Inferior parietal cortex (tissue), 1 donor: ENCODE results near the gene PDGFC.

ENCODE experiments used
- DNase-seq: peaks from one replicate; pipeline ENCODE4 v3.0.0-alpha.2; 2016; ENCODE audit errors: extremely low spot score

PDGFC gene

DNA sequence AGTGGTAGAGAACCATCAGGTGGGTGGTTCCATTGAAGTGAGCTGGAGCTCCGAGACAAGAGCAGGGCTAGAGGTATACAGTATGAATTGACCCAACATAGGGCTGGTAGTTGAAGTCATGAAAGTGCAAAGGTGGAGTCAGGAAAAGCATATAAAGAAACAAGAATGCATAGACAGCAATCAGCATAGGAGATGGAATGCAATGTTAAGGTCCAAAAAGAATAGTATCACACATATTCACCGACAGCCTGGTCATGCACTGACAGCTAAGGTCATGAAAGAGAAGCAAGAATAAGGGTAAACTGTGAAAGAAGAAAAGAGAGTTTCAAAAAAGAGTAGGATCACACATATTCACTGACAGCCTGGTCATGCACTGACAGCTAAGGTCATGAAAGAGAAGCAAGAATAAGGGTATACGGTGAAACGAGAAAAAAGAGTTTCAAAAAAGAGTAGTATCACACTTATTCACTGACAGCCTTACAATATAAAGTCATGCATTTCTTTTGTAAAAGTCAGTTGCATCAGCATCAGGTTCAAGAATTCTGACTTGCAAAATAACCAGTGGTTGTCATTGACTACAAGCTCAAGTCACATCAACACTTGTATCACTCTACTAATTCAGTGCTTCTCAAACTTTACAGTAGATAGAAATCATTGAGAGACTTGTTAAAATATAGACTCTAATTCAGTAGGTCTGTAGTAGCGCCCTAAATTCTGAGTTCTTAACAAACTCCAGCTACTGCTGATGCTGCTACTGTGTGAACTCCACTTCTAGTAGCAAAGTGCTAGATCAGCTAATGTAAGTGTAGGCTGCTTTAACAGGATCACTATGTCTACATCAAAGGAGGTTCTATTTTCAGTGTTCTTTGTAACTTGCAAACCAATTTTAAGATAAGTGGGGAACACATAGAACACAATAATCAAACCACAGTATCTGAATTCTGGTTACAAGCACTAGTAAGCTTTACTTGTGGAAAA lies 221.9 kb downstream of the PDGFC start:
- DNase-seq, result no peak

DNA sequence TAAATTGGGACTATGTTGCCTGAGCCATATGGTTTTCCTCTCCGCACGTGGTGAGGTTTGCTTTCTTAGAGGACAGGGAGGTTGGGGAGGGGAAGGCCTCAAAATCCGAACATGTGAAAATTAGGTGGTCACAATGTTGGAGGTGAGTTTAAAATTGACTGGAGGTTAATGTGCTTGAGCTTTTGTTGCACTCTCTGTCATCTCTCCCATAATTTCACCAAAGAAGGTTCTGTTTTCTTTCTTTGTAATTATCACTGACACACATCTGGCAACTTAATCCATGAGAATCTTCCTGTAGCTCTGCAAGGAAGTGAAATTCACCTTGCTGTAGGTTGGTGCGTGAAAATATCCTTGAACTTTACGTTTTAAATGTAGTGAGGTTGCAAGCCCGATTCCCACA lies 225.5 kb downstream of the PDGFC start:
- no peak for DNase-seq

DNA sequence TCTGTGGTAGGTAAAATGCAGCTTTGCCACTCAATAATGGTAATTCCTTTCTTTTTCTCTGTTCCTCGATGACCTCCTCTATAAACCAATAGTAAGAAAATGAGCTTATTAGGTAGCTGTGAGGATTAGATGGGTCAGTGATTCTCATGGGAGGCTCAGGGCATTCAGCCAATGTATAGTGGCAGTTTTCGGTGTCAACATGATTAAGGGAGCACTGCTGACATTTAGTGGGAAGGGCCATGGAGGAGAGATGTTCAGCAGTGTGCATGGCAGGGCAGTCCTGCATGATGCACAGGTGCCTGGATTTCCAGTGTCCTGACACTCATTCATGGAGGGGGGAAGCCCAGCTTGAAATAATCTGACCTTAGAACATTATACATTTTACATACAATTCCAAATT lies 232.8 kb downstream of the PDGFC start:
- no peak for DNase-seq

DNA sequence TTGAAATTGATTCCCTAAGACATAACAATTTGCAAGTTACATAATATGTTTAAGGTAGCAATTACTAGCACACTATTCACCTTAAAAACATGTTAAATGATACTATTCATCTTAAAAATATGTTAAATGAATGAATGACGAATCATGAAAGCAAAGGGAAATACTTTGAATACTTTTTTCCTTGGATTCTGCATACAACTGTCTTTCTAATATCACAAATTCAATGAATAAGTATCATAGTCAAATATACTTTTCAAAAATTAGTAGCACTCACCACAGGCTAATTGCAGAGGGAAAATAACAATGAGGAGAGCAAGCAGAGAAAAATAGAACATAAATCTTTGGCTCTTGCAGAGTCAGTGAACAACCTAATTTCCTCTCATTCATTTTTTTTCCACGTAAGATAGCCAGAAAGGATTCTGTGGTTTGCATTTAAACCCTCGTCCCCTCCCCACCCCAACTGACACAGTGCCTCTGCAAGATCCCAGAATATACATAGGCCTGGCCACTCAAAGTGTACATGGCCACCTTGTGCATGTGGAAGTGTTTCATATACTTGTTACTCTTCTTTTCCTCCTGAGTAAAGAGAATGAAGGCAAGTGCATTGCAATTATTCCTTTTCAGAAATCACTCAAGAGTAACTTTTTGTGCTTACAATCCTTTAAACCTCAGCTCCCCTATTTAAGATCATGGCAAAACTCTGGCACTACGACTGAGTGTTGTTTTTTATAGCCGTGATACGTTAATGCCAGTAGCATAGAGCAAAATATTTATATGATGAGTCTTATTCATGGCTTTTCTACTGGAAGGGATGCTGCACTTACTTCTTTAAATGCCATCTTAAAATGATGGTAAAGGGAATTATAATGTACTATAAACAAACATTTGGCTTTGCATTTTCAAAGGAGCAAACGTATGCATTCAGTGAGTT lies 236.4 kb downstream of the PDGFC start:
- DNase-seq, result no peak

- no peak for DNase-seq
These were observed 238.0 kb downstream of the PDGFC start for GRCh38 chr4:156733582-156733981.

- DNase-seq, result no peak
These were observed 239.0 kb downstream of the PDGFC start for GRCh38 chr4:156732634-156733033.

- no peak for DNase-seq
These were observed 242.2 kb downstream of the PDGFC start for GRCh38 chr4:156729416-156729815.

DNA sequence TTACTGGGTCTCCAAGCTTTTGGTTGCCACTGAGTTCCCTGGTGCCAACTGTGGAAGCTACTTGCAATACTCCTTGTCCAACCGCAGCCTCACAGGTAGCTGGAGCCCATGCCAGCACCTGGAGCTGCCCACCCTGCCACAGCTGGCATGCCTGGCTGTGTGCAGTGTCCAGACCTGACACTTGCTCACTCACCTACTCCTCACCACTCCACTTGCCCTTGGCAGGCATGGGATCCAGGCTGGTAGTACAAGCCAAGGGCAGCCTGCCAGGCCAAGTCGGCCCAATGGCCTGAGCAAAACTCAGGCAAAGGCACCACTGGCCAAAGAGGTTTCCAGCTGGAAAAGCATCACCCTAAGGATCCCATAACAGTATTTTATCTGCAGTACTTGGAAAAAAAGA lies 246.3 kb downstream of the PDGFC start:
- DNase-seq, result no peak

DNA sequence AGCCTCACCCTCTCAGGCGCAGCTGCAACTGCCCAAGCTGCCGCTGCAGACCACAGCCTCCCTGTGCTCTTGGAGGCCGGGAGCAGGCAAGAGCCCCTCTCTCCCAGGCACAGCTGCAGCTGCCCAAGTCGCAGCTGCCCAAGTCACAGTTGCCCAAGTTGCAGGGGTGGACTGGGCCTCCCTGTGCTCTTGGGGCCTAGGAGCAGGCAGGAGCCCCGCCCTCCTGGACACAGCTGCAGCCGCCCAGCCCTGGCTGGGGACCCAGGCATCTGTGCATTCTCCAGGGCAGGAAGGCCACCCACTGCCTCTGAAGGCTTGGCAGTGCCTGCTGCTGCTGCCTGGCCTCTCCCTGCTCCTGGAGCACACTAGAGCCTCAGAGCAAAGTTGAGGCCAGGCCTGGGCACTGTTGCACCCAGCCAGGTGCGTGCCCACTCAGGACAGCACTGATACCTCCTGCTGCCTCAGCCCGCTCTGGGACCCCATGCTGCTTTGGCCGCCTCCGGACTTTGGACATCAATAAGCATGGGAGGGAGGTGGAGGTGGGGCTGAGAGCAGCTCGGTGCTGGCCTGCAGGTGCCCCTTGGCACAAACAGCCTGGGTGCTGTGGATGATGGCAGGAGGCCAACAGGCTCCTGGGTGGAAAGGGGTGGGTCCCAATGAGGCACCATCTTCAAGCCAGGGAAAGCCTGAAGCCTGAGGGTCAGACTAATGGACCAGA lies 247.5 kb downstream of the PDGFC start:
- no peak for DNase-seq

GRCh38 chr4:156718226-156718625 lies 253.4 kb downstream of the PDGFC start:
- no peak for DNase-seq

DNA sequence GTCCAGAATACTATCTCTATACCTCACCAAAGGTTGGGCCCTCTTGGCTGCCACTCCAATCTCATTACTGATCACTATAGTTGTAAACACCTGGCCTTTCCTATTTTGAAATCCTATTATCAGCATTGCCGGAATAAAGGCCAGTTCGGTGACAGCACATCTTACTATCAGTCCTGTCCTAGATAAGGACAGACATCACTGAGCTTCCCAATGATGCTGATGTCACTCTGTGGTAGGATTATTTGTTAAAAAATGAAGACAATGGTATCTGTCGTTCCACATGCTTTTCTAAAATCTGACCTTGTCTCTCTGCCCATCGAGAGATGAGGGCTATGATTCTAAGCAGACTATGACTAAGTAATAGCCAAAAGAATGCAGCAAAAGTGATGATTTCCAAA lies 260.4 kb downstream of the PDGFC start:
- no peak for DNase-seq
